ENCODE results near the gene TPCN1.

The TPCN1 gene

GRCh38 chr12:113232840-113233585 lies 11.7 kb downstream of the TPCN1 start:
- Histone ChIP-seq H3K18ac (ENCODE audit: low read length) (peak overlapping the region; percentile 55), H3K14ac (ENCODE audit: low read length) (peak overlapping the region; percentile 58), H3K4me2 (ENCODE audit: insufficient read depth, low read length, poor library complexity, severe bottlenecking) (no peak overlapping the region), H3K4me1 (ENCODE audit: control insufficient read depth in 2 of 2, insufficient read depth in 1 of 2, low read depth in 1 of 2, low read length in 2 of 2) (peaks cover 10 to 20% of the 10 kb centered on the region in 2 donors), H2BK5ac (ENCODE audit: low read length) (no peak overlapping the region), H3K4me3 (ENCODE audit: low read length in 2 of 2) (peak overlapping the region in 1 of 2 donors; percentile 20), H4K91ac (ENCODE audit: low read depth, low read length, poor library complexity) (no peak overlapping the region), H2BK120ac (ENCODE audit: low read depth, low read length) (no peak overlapping the region), H3K27ac (replicated peaks; ENCODE audit: low read length) (no peak overlapping the region), H3K4ac (ENCODE audit: low read length) (no peak overlapping the region), H2AFZ (ENCODE audit: low read length) (no peak overlapping the region), H2BK15ac (ENCODE audit: low read length) (no peak overlapping the region), H3K9ac (ENCODE audit: low read depth, low read length, poor library complexity) (no peak overlapping the region), H2BK12ac (ENCODE audit: low read length) (no peak overlapping the region), H3K27me3 (ENCODE audit: control insufficient read depth in 3 of 3, insufficient read depth in 3 of 3, low read depth in 1 of 3, low read length in 3 of 3) (no peaks in the 10 kb centered on the region), H3K9me3 (replicated peaks in 1 of 2; ENCODE audit: control insufficient read depth in 2 of 2, insufficient read depth in 1 of 2, low read depth in 1 of 2, low read length in 2 of 2) (peaks cover 3 to 5% of the 10 kb centered on the region in 2 donors), H3K79me1 (ENCODE audit: low read depth, low read length) (no peaks in the 10 kb centered on the region), H3K23ac (ENCODE audit: low read depth, low read length, poor library complexity) (no peak overlapping the region), H4K8ac (ENCODE audit: low read depth, low read length) (no peak overlapping the region), H2AK5ac (ENCODE audit: low read depth, low read length) (peak overlapping the region; percentile 66), H3K36me3 (replicated peaks in 1 of 2; ENCODE audit: control insufficient read depth in 2 of 2, insufficient read depth in 2 of 2, low read length in 2 of 2) (peaks cover 12 to 21% of the 10 kb centered on the region in 2 donors)
- DNase-seq (ENCODE audit: low spot score) = no peak
- no CpG with 5 or more reads among the region's 25 CpGs for WGBS, 2 donors (ENCODE audit: extremely low coverage in 2 of 2, insufficient read length in 2 of 2, insufficient replicate concordance in 1 of 2)

GRCh38 chr12:113233967-113234366 lies 12.7 kb downstream of the TPCN1 start:
- no peak overlapping the region for H2BK12ac ChIP-seq (ENCODE audit: low read length)
- H3K36me3 ChIP-seq (replicated peaks in 1 of 2; ENCODE audit: control insufficient read depth in 2 of 2, insufficient read depth in 2 of 2, low read length in 2 of 2) = peaks cover 12 to 21% of the 10 kb centered on the region in 2 donors
- no peak overlapping the region for H3K14ac ChIP-seq (ENCODE audit: low read length)
- peaks cover 7 to 20% of the 10 kb centered on the region in 2 donors for H3K4me1 ChIP-seq (ENCODE audit: control insufficient read depth in 2 of 2, insufficient read depth in 1 of 2, low read depth in 1 of 2, low read length in 2 of 2)
- no peak overlapping the region for H2AK5ac ChIP-seq (ENCODE audit: low read depth, low read length)
- no peak overlapping the region for H2BK5ac ChIP-seq (ENCODE audit: low read length)
- H4K91ac ChIP-seq (ENCODE audit: low read depth, low read length, poor library complexity) = no peak overlapping the region
- no peak overlapping the region for H3K4me2 ChIP-seq (ENCODE audit: insufficient read depth, low read length, poor library complexity, severe bottlenecking)
- no peak overlapping the region for H3K23ac ChIP-seq (ENCODE audit: low read depth, low read length, poor library complexity)
- peaks cover 3 to 5% of the 10 kb centered on the region in 2 donors for H3K9me3 ChIP-seq (replicated peaks in 1 of 2; ENCODE audit: control insufficient read depth in 2 of 2, insufficient read depth in 1 of 2, low read depth in 1 of 2, low read length in 2 of 2)
- DNase-seq (ENCODE audit: low spot score) = no peak
- no peaks in the 10 kb centered on the region for H3K79me1 ChIP-seq (ENCODE audit: low read depth, low read length)
- H2AFZ ChIP-seq (ENCODE audit: low read length) = no peak overlapping the region
- H4K8ac ChIP-seq (ENCODE audit: low read depth, low read length) = no peak overlapping the region
- H3K27ac ChIP-seq (replicated peaks; ENCODE audit: low read length) = no peak overlapping the region
- H3K27me3 ChIP-seq (ENCODE audit: control insufficient read depth in 3 of 3, insufficient read depth in 3 of 3, low read depth in 1 of 3, low read length in 3 of 3) = no peaks in the 10 kb centered on the region
- H3K4me3 ChIP-seq (ENCODE audit: low read length in 2 of 2) = no peak overlapping the region
- no peak overlapping the region for H3K9ac ChIP-seq (ENCODE audit: low read depth, low read length, poor library complexity)
- no CpG with 5 or more reads among the region's 4 CpGs for whole genome bisulfite sequencing, 2 donors (ENCODE audit: extremely low coverage in 2 of 2, insufficient read length in 2 of 2, insufficient replicate concordance in 1 of 2)
- H2BK120ac ChIP-seq (ENCODE audit: low read depth, low read length) = no peak overlapping the region
- no peak overlapping the region for H3K18ac ChIP-seq (ENCODE audit: low read length)
- H2BK15ac ChIP-seq (ENCODE audit: low read length) = no peak overlapping the region
- H3K4ac ChIP-seq (ENCODE audit: low read length) = no peak overlapping the region

DNA sequence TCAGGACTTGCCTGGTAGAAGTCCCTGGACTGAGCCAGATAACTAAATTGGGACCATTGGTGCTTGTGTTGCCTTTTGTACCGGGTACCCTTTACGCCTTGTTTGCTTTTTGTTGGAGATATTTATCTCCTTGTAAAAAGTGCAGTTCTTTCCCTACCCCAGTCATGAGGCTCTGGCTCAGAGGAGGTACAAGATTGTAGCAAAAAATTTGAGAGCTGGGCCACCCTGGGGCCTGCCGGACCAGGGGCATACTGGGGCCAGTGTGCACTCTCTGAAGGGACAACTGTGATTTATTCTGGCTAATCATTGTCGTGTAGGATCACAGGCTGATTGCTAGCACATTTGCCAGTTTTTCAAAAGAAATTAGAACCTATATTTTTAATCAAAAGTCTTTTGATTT lies 13.2 kb downstream of the TPCN1 start:
- H4K91ac ChIP-seq (ENCODE audit: low read depth, low read length, poor library complexity) = no peak overlapping the region
- WGBS, 2 donors (ENCODE audit: extremely low coverage in 2 of 2, insufficient read length in 2 of 2, insufficient replicate concordance in 1 of 2) = no CpG with 5 or more reads among the region's 4 CpGs
- H2BK12ac ChIP-seq (ENCODE audit: low read length) = no peak overlapping the region
- no peak overlapping the region for H3K18ac ChIP-seq (ENCODE audit: low read length)
- H3K9ac ChIP-seq (ENCODE audit: low read depth, low read length, poor library complexity) = no peak overlapping the region
- H3K14ac ChIP-seq (ENCODE audit: low read length) = no peak overlapping the region
- no peak overlapping the region for H3K4me3 ChIP-seq (ENCODE audit: low read length in 2 of 2)
- DNase-seq (ENCODE audit: low spot score) = no peak
- no peak overlapping the region for H3K4me2 ChIP-seq (ENCODE audit: insufficient read depth, low read length, poor library complexity, severe bottlenecking)
- peaks cover 12 to 21% of the 10 kb centered on the region in 2 donors for H3K36me3 ChIP-seq (replicated peaks in 1 of 2; ENCODE audit: control insufficient read depth in 2 of 2, insufficient read depth in 2 of 2, low read length in 2 of 2)
- H3K4me1 ChIP-seq (ENCODE audit: control insufficient read depth in 2 of 2, insufficient read depth in 1 of 2, low read depth in 1 of 2, low read length in 2 of 2) = peaks cover 3 to 20% of the 10 kb centered on the region in 2 donors
- no peak overlapping the region for H3K4ac ChIP-seq (ENCODE audit: low read length)
- H2AFZ ChIP-seq (ENCODE audit: low read length) = no peak overlapping the region
- H3K79me1 ChIP-seq (ENCODE audit: low read depth, low read length) = no peaks in the 10 kb centered on the region
- no peak overlapping the region for H2BK120ac ChIP-seq (ENCODE audit: low read depth, low read length)
- no peak overlapping the region for H2AK5ac ChIP-seq (ENCODE audit: low read depth, low read length)
- H3K23ac ChIP-seq (ENCODE audit: low read depth, low read length, poor library complexity) = no peak overlapping the region
- H3K27me3 ChIP-seq (ENCODE audit: control insufficient read depth in 3 of 3, insufficient read depth in 3 of 3, low read depth in 1 of 3, low read length in 3 of 3) = no peaks in the 10 kb centered on the region
- no peak overlapping the region for H2BK15ac ChIP-seq (ENCODE audit: low read length)
- no peak overlapping the region for H2BK5ac ChIP-seq (ENCODE audit: low read length)
- peaks cover 3 to 5% of the 10 kb centered on the region in 2 donors for H3K9me3 ChIP-seq (replicated peaks in 1 of 2; ENCODE audit: control insufficient read depth in 2 of 2, insufficient read depth in 1 of 2, low read depth in 1 of 2, low read length in 2 of 2)
- H3K27ac ChIP-seq (replicated peaks; ENCODE audit: low read length) = no peak overlapping the region
- H4K8ac ChIP-seq (ENCODE audit: low read depth, low read length) = no peak overlapping the region

- no peak overlapping the region for H3K27ac ChIP-seq (replicated peaks; ENCODE audit: low read length)
- H3K79me1 ChIP-seq (ENCODE audit: low read depth, low read length) = no peaks in the 10 kb centered on the region
- no peak overlapping the region for H4K8ac ChIP-seq (ENCODE audit: low read depth, low read length)
- H3K4me2 ChIP-seq (ENCODE audit: insufficient read depth, low read length, poor library complexity, severe bottlenecking) = no peak overlapping the region
- H3K18ac ChIP-seq (ENCODE audit: low read length) = no peak overlapping the region
- H2BK120ac ChIP-seq (ENCODE audit: low read depth, low read length) = no peak overlapping the region
- no peak overlapping the region for H2BK15ac ChIP-seq (ENCODE audit: low read length)
- DNase-seq (ENCODE audit: low spot score) = no peak
- H3K9ac ChIP-seq (ENCODE audit: low read depth, low read length, poor library complexity) = no peak overlapping the region
- no peak overlapping the region for H3K23ac ChIP-seq (ENCODE audit: low read depth, low read length, poor library complexity)
- peaks cover 8 to 14% of the 10 kb centered on the region in 2 donors for H3K36me3 ChIP-seq (replicated peaks in 1 of 2; ENCODE audit: control insufficient read depth in 2 of 2, insufficient read depth in 2 of 2, low read length in 2 of 2)
- no peak overlapping the region for H3K14ac ChIP-seq (ENCODE audit: low read length)
- no peak overlapping the region for H2AFZ ChIP-seq (ENCODE audit: low read length)
- WGBS, 2 donors (ENCODE audit: extremely low coverage in 2 of 2, insufficient read length in 2 of 2, insufficient replicate concordance in 1 of 2) = no CpG with 5 or more reads among the region's 6 CpGs
- no peak overlapping the region for H4K91ac ChIP-seq (ENCODE audit: low read depth, low read length, poor library complexity)
- no peak overlapping the region for H2BK5ac ChIP-seq (ENCODE audit: low read length)
- H3K27me3 ChIP-seq (ENCODE audit: control insufficient read depth in 3 of 3, insufficient read depth in 3 of 3, low read depth in 1 of 3, low read length in 3 of 3) = no peaks in the 10 kb centered on the region
- no peak overlapping the region for H2AK5ac ChIP-seq (ENCODE audit: low read depth, low read length)
- no peak overlapping the region for H3K4me3 ChIP-seq (ENCODE audit: low read length in 2 of 2)
- peaks cover 0 to 20% of the 10 kb centered on the region in 2 donors for H3K4me1 ChIP-seq (ENCODE audit: control insufficient read depth in 2 of 2, insufficient read depth in 1 of 2, low read depth in 1 of 2, low read length in 2 of 2)
- no peak overlapping the region for H2BK12ac ChIP-seq (ENCODE audit: low read length)
- H3K4ac ChIP-seq (ENCODE audit: low read length) = no peak overlapping the region
- peaks cover under 1% of the 10 kb centered on the region in 2 donors for H3K9me3 ChIP-seq (replicated peaks in 1 of 2; ENCODE audit: control insufficient read depth in 2 of 2, insufficient read depth in 1 of 2, low read depth in 1 of 2, low read length in 2 of 2)
Observed at GRCh38 chr12:113235976-113236375, 14.7 kb downstream of the TPCN1 start.
